B cell (primary cell): ENCODE data around the gene NRF1. TPM values are rescaled to one million over a fixed set of nuclear protein-coding genes. Genes with fewer than 3 reads are reported as not detected.

Source experiments
- ATAC-seq: fragments of 200-7000 bp; cut with Tn5 transposase; one replicate; pipeline ENCODE4 v1.10.0; 2021; ENCODE audit warnings: low read depth, mild to moderate bottlenecking, moderate number of reproducible peaks, moderate library complexity
- CTCF ChIA-PET: fragments of 350-600 bp; sonication (Branson Sonifier 250); formaldehyde crosslinking; loops from one replicate; lab custom pipeline; 2021; ENCODE audit warnings: antibody characterized with exemption, inconsistent platforms; lab: Charles Lee
- POLR2A ChIA-PET: fragments of 350-600 bp; sonication (Branson Sonifier 250); formaldehyde crosslinking; loops from one replicate; lab custom pipeline; 2021; ENCODE audit warnings: antibody characterized with exemption; lab: Charles Lee
- DNase-seq: peaks from one replicate; pipeline ENCODE4 v3.0.0; 2013
- H2AFZ ChIP-seq: 2 replicates; pipeline ENCODE4 v1.6.1; 2012; ENCODE audit warnings: mild to moderate bottlenecking, low read depth, low read length; ENCODE audit not compliant: insufficient read depth, poor library complexity, severe bottlenecking
- H3K27ac ChIP-seq, 2 donors: 1 replicate in 1 of 2; 2 replicates in 1 of 2; pipeline ENCODE4 v1.5.1; 2012 to 2013; ENCODE audit warnings: low read length in 2 of 2, mild to moderate bottlenecking in 2 of 2, moderate library complexity in 1 of 2
- H3K27me3 ChIP-seq, 4 experiments: fragments of 200-600 bp in 1 of 4; sonication (generic) in 1 of 4; replicated peaks in 1 of 4; 1 replicate in 2 of 4; 2 replicates in 2 of 4; pipeline versions ENCODE4 v1.6.1 to v1.7.0; 2013 to 2016; ENCODE audit warnings: low read length in 3 of 4, mild to moderate bottlenecking in 2 of 4, mixed read lengths in 1 of 4, moderate library complexity in 1 of 4; ENCODE audit not compliant: insufficient read depth in 4 of 4, control insufficient read depth in 3 of 4; ENCODE audit errors: control extremely low read depth in 1 of 4
- H3K36me3 ChIP-seq, 2 experiments: replicated peaks in 1 of 2; 1 replicate in 1 of 2; 2 replicates in 1 of 2; pipeline versions ENCODE4 v1.6.1 to v1.7.1; 2013; ENCODE audit warnings: low read length in 1 of 2; ENCODE audit not compliant: insufficient read depth in 2 of 2, control insufficient read depth in 1 of 2; ENCODE audit errors: control extremely low read depth in 1 of 2, extremely low read depth in 1 of 2
- H3K4me1 ChIP-seq, 2 donors: fragments of 200-600 bp in 1 of 2; sonication (generic) in 1 of 2; 1 replicate in 1 of 2; 2 replicates in 1 of 2; pipeline versions ENCODE4 v1.5.1 to v1.6.1; 2013 to 2017; ENCODE audit warnings: low read length in 2 of 2; ENCODE audit not compliant: control insufficient read depth in 2 of 2, insufficient read depth in 2 of 2
- H3K4me2 ChIP-seq: replicated peaks from 2 replicates; pipeline ENCODE3; 2012; ENCODE audit warnings: mild to moderate bottlenecking, low read depth, low read length; ENCODE audit not compliant: poor library complexity, severe bottlenecking
- H3K4me3 ChIP-seq, 5 experiments: fragments of 200-600 bp in 1 of 5; sonication (generic) in 1 of 5; 1 replicate in 3 of 5; 2 replicates in 2 of 5; pipeline versions ENCODE4 v1.5.1 to v1.7.0; 2011 to 2016; ENCODE audit warnings: low read length in 4 of 5, mild to moderate bottlenecking in 4 of 5, low read depth in 2 of 5, control low read depth in 1 of 5, moderate library complexity in 1 of 5; ENCODE audit not compliant: insufficient read depth in 1 of 5; ENCODE audit errors: control extremely low read depth in 1 of 5, extremely low read depth in 1 of 5
- H3K79me2 ChIP-seq: fragments of 200-600 bp; sonication (generic); one replicate; pipeline ENCODE4 v1.6.0; 2016; ENCODE audit warnings: low read length; ENCODE audit not compliant: control insufficient read depth, insufficient read depth
- H3K9ac ChIP-seq: fragments of 200-600 bp; sonication (generic); 2 replicates; pipeline ENCODE4 v1.6.1; 2017; ENCODE audit warnings: mild to moderate bottlenecking, low read length, moderate library complexity
- H3K9me3 ChIP-seq, 3 donors: one replicate each; pipeline versions ENCODE4 v1.6.1 to v1.7.1; 2013; ENCODE audit warnings: low read length in 2 of 3; ENCODE audit not compliant: control insufficient read depth in 2 of 3, insufficient read depth in 1 of 3; ENCODE audit errors: control extremely low read depth in 1 of 3
- H4K20me1 ChIP-seq: 2 replicates; pipeline ENCODE4 v1.6.0; 2012; ENCODE audit warnings: mild to moderate bottlenecking, low read length; ENCODE audit not compliant: insufficient read depth, control insufficient read depth, poor library complexity, severe bottlenecking
- H3K27ac Mint-ChIP-seq: one replicate; pipeline ENCODE4 v1.8.0; 2021; ENCODE audit warnings: mixed read lengths
- H3K27me3 Mint-ChIP-seq: one replicate; pipeline ENCODE4 v1.8.0; 2021; ENCODE audit warnings: mixed read lengths
- H3K4me1 Mint-ChIP-seq: one replicate; pipeline ENCODE4 v1.8.0; 2021; ENCODE audit warnings: mixed read lengths
- H3K4me3 Mint-ChIP-seq: one replicate; pipeline ENCODE4 v1.8.0; 2021; ENCODE audit warnings: mixed read lengths
- H3K9me3 Mint-ChIP-seq: one replicate; pipeline ENCODE4 v1.8.0; 2022; ENCODE audit warnings: mixed read lengths; ENCODE audit not compliant: insufficient read depth
- CTCF ChIP-seq: fragments of 200-600 bp; IDR thresholded peaks from one replicate; pipeline ENCODE4 v1.8.0; 2022; ENCODE audit warnings: antibody characterized with exemption, mild to moderate bottlenecking
- EZH2 ChIP-seq: IDR thresholded peaks from 2 replicates; pipeline ENCODE4 v1.6.1; 2012; ENCODE audit warnings: borderline replicate concordance, low read depth, mild to moderate bottlenecking, moderate library complexity, low read length; ENCODE audit not compliant: insufficient read depth, poor library complexity, severe bottlenecking
- WGBS: methylation state at CpG from one replicate; pipeline ENCODE4 v1.1.5; 2013; ENCODE audit warnings: missing lambda C conversion rate; ENCODE audit not compliant: insufficient coverage; 5-methylcytosine and 5-hydroxymethylcytosine counted together
- intact Hi-C: fragments of 100-400 bp; cut with micrococcal nuclease; formaldehyde crosslinking; loops from one replicate; pipeline ENCODE4 v1.10.0; 2022
- polyA plus RNA-seq: library from polyadenylated mRNA; depleted of rRNA; stranded (reverse); fragments of >200 nt; gene quantifications from 2 replicates; pipeline ENCODE4 v1.2.3, GENCODE V29; 2012
- total RNA-seq, 2 donors: library from RNA; stranded (reverse); fragments of 120-200 nt in 1 of 2; gene quantifications; 1 replicate in 1 of 2; 2 replicates in 1 of 2; pipeline versions ENCODE4 v1.2.3 to v1.2.4, GENCODE V29; 2013 to 2022

NRF1 gene
- total and polyA plus RNA-seq, 2 donors (not counting 1 experiment from before 2014, with no cell fraction given), result 19.6 to 53.0 TPM

- peaks cover 74 to 78% of the 10 kb centered on the region in 2 donors for H3K4me1 ChIP-seq
- H3K36me3 ChIP-seq, result no peaks in the 10 kb centered on the region
- peak overlapping the region in 4 of 5 experiments; percentile 40 to 65 (median 57) for H3K4me3 ChIP-seq
- POLR2A ChIA-PET, result no interaction called here
- intact Hi-C loops, result loop anchor here (2.0 to 5.0 kb wide), 2 partner anchors 44 to 171 kb away; partner anchors contain the start of gene UBE2H
- DNase-seq, result peak; percentile 63
- H3K9me3 Mint-ChIP-seq, result no peaks in the 10 kb centered on the region
- peak overlapping the region; percentile 82 for H3K4me3 Mint-ChIP-seq
- H2AFZ ChIP-seq, result peak overlapping the region; percentile 71
- peak overlapping the region; percentile 100 for H3K4me2 ChIP-seq
- peaks cover 0 to 74% (median 0%) of the 10 kb centered on the region in 3 donors for H3K9me3 ChIP-seq
- no peak overlapping the region for H3K27ac Mint-ChIP-seq
- CTCF ChIA-PET, result interaction anchor here (0.9 to 1.3 kb wide), 3 partner anchors 41 to 414 kb away, joined by 3 to 4 read pairs (median 3); no protein-coding TSS in a partner anchor
- peaks cover 0 to 92% (median 64%) of the 10 kb centered on the region in 4 experiments for H3K27me3 ChIP-seq
- peaks cover 49% of the 10 kb centered on the region for H3K27me3 Mint-ChIP-seq
- H3K9ac ChIP-seq, result peak overlapping the region; percentile 59
- H3K27ac ChIP-seq, result no peak overlapping the region
- ATAC-seq, result no peak
- no peaks in the 10 kb centered on the region for H3K79me2 ChIP-seq
- WGBS, result 3% methylated on average over 51 of the region's 55 CpGs
- peaks cover 18% of the 10 kb centered on the region for H4K20me1 ChIP-seq
- TF ChIP-seq EZH2 (peak; percentile 92), CTCF (no peak)
- H3K4me1 Mint-ChIP-seq, result peaks cover 50% of the 10 kb centered on the region
Measured at GRCh38 chr7:129780974-129781927, 169.7 kb downstream of the NRF1 start.
